T-cell (primary cell): ENCODE data around the gene DNM1L. TPM values are rescaled to one million over a fixed set of nuclear protein-coding genes. Genes with fewer than 3 reads are reported as not detected.
"Not testable (repeated sequence)": the region's sequence is repeated elsewhere in the genome, so short reads cannot be mapped to it uniquely, and the experiment has no call there.

Experiments used
- ATAC-seq, 4 experiments: fragments of 200-7000 bp in 3 of 4; fragments of 150-1000 bp in 1 of 4; cut with Tn5 transposase; replicated peaks in 1 of 4; 1 replicate in 3 of 4; 2 replicates in 1 of 4; pipeline ENCODE4 v1.10.0; 2021; ENCODE audit warnings: moderate library complexity in 3 of 4, mild to moderate bottlenecking in 2 of 4, moderate number of reproducible peaks in 1 of 4
- CTCF ChIA-PET, 2 donors: fragments of 300-600 bp; sonication (Branson Sonifier 250); formaldehyde crosslinking; loops; one replicate each; lab custom pipeline; 2022; ENCODE audit warnings: antibody characterized with exemption in 2 of 2; lab: Charles Lee
- POLR2A ChIA-PET, 2 donors: fragments of 300-600 bp; sonication (Branson Sonifier 250); formaldehyde crosslinking; loops; one replicate each; lab custom pipeline; 2022; ENCODE audit warnings: antibody characterized with exemption in 2 of 2; lab: Charles Lee
- DNase-seq, 35 experiments: peaks; one replicate each; pipeline versions ENCODE4 v3.0.0 to v3.0.0-alpha.2; 2013 to 2023
- H3K27ac ChIP-seq: one replicate; pipeline ENCODE4 v1.5.1; 2013; ENCODE audit warnings: low read length
- H3K27me3 ChIP-seq, 2 experiments: replicated peaks in 1 of 2; 1 replicate in 1 of 2; 2 replicates in 1 of 2; pipeline versions ENCODE4 v1.6.1 to v1.7.0; 2013; ENCODE audit warnings: low read length in 1 of 2, mixed read lengths in 1 of 2; ENCODE audit not compliant: control insufficient read depth in 2 of 2, insufficient read depth in 2 of 2; ENCODE audit errors: extremely low read depth in 1 of 2
- H3K36me3 ChIP-seq, 2 donors: 1 replicate in 1 of 2; 2 replicates in 1 of 2; pipeline versions ENCODE4 v1.6.1 to v1.7.0; 2013; ENCODE audit warnings: low read length in 1 of 2; ENCODE audit not compliant: control insufficient read depth in 2 of 2, insufficient read depth in 1 of 2; ENCODE audit errors: extremely low read depth in 1 of 2
- H3K4me1 ChIP-seq, 2 experiments: 1 replicate in 1 of 2; 2 replicates in 1 of 2; pipeline versions ENCODE4 v1.6.1 to v1.7.0; 2013; ENCODE audit warnings: low read length in 2 of 2, mixed read lengths in 1 of 2; ENCODE audit not compliant: insufficient read depth in 2 of 2, control insufficient read depth in 1 of 2; ENCODE audit errors: extremely low read depth in 1 of 2
- H3K4me3 ChIP-seq, 2 donors: 1 replicate in 1 of 2; 2 replicates in 1 of 2; pipeline versions ENCODE4 v1.5.1 to v1.7.0; 2013; ENCODE audit warnings: mild to moderate bottlenecking in 2 of 2, low read length in 1 of 2, moderate library complexity in 1 of 2; ENCODE audit not compliant: control insufficient read depth in 1 of 2; ENCODE audit errors: extremely low read depth in 1 of 2
- H3K9me3 ChIP-seq: 2 replicates; pipeline ENCODE4 v1.7.0; 2013
- H3K27ac Mint-ChIP-seq, 2 donors: one replicate each; pipeline ENCODE4 v1.8.0; 2020 to 2021; ENCODE audit warnings: mild to moderate bottlenecking in 2 of 2, mixed read lengths in 2 of 2
- H3K27me3 Mint-ChIP-seq, 2 donors: one replicate each; pipeline ENCODE4 v1.8.0; 2021 to 2022; ENCODE audit warnings: mixed read lengths in 2 of 2
- H3K36me3 Mint-ChIP-seq: one replicate; pipeline ENCODE4 v1.8.0; 2021; ENCODE audit warnings: mixed read lengths
- H3K4me1 Mint-ChIP-seq, 3 donors: one replicate each; pipeline ENCODE4 v1.8.0; 2020 to 2022; ENCODE audit warnings: mixed read lengths in 3 of 3, mild to moderate bottlenecking in 1 of 3
- H3K4me3 Mint-ChIP-seq, 3 donors: one replicate each; pipeline ENCODE4 v1.8.0; 2020 to 2022; ENCODE audit warnings: mild to moderate bottlenecking in 3 of 3, mixed read lengths in 3 of 3, moderate library complexity in 3 of 3
- H3K9me3 Mint-ChIP-seq, 3 donors: one replicate each; pipeline ENCODE4 v1.8.0; 2020 to 2022; ENCODE audit warnings: mixed read lengths in 3 of 3
- WGBS: methylation state at CpG from one replicate; pipeline ENCODE4 v1.1.5; 2013; ENCODE audit warnings: missing lambda C conversion rate; ENCODE audit not compliant: insufficient coverage; 5-methylcytosine and 5-hydroxymethylcytosine counted together
- total RNA-seq, 35 experiments: library from RNA in 6 of 35; stranded (reverse) in 6 of 35; fragments of 120-200 nt in 1 of 35; gene quantifications; one replicate each; pipeline versions ENCODE4 v1.2.1 to v1.2.4 and lab custom pipeline; 2013 to 2026

The DNM1L gene
- total RNA-seq, 5 donors from 2014 or later (not counting 1 experiment from before 2014, with no cell fraction given), result 44.4 to 65.9 (median 48.3) TPM

- ChIA-PET POLR2A (interaction anchor here in 1 of 2 donors (0.7 kb wide), 1 partner anchor 45 kb away, joined by 6 read pairs; no protein-coding TSS in a partner anchor), CTCF (interaction anchor here in 1 of 2 donors (0.7 to 0.9 kb wide), 2 partner anchors 8 to 10 kb away, joined by 3 read pairs; no protein-coding TSS in a partner anchor)
- WGBS, result no CpG with 5 or more reads among the region's 4 CpGs
- H3K9me3 Mint-ChIP-seq, result no peaks in the 10 kb centered on the region
- H3K36me3 Mint-ChIP-seq, result peaks cover 31% of the 10 kb centered on the region
- H3K27ac Mint-ChIP-seq, result no peak overlapping the region
- Histone ChIP-seq H3K27me3 (no peaks in the 10 kb centered on the region), H3K9me3 (no peaks in the 10 kb centered on the region), H3K36me3 (peaks cover 0 to 21% of the 10 kb centered on the region in 2 donors), H3K27ac (no peak overlapping the region), H3K4me1 (no peaks in the 10 kb centered on the region), H3K4me3 (no peak overlapping the region)
- ATAC-seq (no peak), DNase-seq (no peak)
- no peak overlapping the region for H3K4me3 Mint-ChIP-seq
- no peaks in the 10 kb centered on the region for H3K4me1 Mint-ChIP-seq
- no peaks in the 10 kb centered on the region for H3K27me3 Mint-ChIP-seq
Measured at GRCh38 chr12:32714772-32715171, 35.7 kb downstream of the DNM1L start.

- WGBS, result 100% methylated on average over 2 of the region's 2 CpGs
Measured at GRCh38 chr12:32718926-32719325, 39.8 kb downstream of the DNM1L start.

GRCh38 chr12:32725308-32725707 lies 46.2 kb downstream of the DNM1L start:
- POLR2A ChIA-PET, result interaction anchor here in 1 of 2 donors (0.6 kb wide), 1 partner anchor 21 kb away, joined by 7 read pairs; no protein-coding TSS in a partner anchor

More at GRCh38 chr12:32718926-32719325, 39.8 kb downstream of the DNM1L start:
- Histone ChIP-seq H3K9me3 (no peaks in the 10 kb centered on the region), H3K27ac (no peak overlapping the region), H3K4me1 (no peaks in the 10 kb centered on the region), H3K36me3 (peaks cover 0 to 17% of the 10 kb centered on the region in 2 donors), H3K27me3 (no peaks in the 10 kb centered on the region), H3K4me3 (no peak overlapping the region)
- CTCF ChIA-PET, result no interaction called here
- Mint-ChIP-seq H3K4me3 (no peak overlapping the region), H3K9me3 (no peaks in the 10 kb centered on the region), H3K27ac (no peak overlapping the region), H3K27me3 (no peaks in the 10 kb centered on the region), H3K4me1 (no peaks in the 10 kb centered on the region), H3K36me3 (peaks cover 20% of the 10 kb centered on the region)
- DNase-seq, result no peak
- ATAC-seq, result no peak
- POLR2A ChIA-PET, result interaction anchor here in 1 of 2 donors (0.6 kb wide), 1 partner anchor 12 kb away, joined by 3 read pairs; no protein-coding TSS in a partner anchor

GRCh38 chr12:32726286-32726685 lies 47.2 kb downstream of the DNM1L start:
- CTCF ChIA-PET, result interaction anchor here in 1 of 2 donors (0.6 kb wide), 1 partner anchor 416 kb away, joined by 5 read pairs; no protein-coding TSS in a partner anchor

More at GRCh38 chr12:32725308-32725707, 46.2 kb downstream of the DNM1L start:
- WGBS, result 100% methylated on average over 3 of the region's 3 CpGs
- H3K36me3 ChIP-seq, result peaks cover 4 to 32% of the 10 kb centered on the region in 2 donors
- not testable (repeated sequence) for H3K27ac ChIP-seq, H3K9me3 Mint-ChIP-seq, H3K4me3 Mint-ChIP-seq, H3K27me3 Mint-ChIP-seq, H3K9me3 ChIP-seq, H3K27me3 ChIP-seq, H3K4me1 ChIP-seq, H3K4me1 Mint-ChIP-seq, H3K27ac Mint-ChIP-seq, H3K4me3 ChIP-seq, DNase-seq, ATAC-seq
- CTCF ChIA-PET, result interaction anchor here in 1 of 2 donors (0.7 kb wide), 1 partner anchor 494 kb away, joined by 4 read pairs; no protein-coding TSS in a partner anchor
- H3K36me3 Mint-ChIP-seq, result peaks cover 31% of the 10 kb centered on the region

GRCh38 chr12:32727237-32727636 lies 48.1 kb downstream of the DNM1L start:
- DNase-seq, result no peak
- H3K9me3 Mint-ChIP-seq, result no peaks in the 10 kb centered on the region
- CTCF ChIA-PET, result interaction anchor here (0.7 kb wide), 2 partner anchors 17 to 361 kb away, joined by 3 to 5 read pairs; no protein-coding TSS in a partner anchor

More at GRCh38 chr12:32726286-32726685, 47.2 kb downstream of the DNM1L start:
- no peak for ATAC-seq
- no peak overlapping the region for H3K4me3 ChIP-seq
- peaks cover 4 to 39% of the 10 kb centered on the region in 2 donors for H3K36me3 ChIP-seq
- 96% methylated on average over 2 of the region's 2 CpGs for WGBS
- H3K27ac ChIP-seq, result no peak overlapping the region
- no peaks in the 10 kb centered on the region for H3K9me3 ChIP-seq
- H3K27me3 ChIP-seq, result no peaks in the 10 kb centered on the region
- Mint-ChIP-seq H3K9me3 (no peaks in the 10 kb centered on the region), H3K27me3 (no peaks in the 10 kb centered on the region), H3K36me3 (peaks cover 33% of the 10 kb centered on the region), H3K4me1 (peaks cover 0 to 2% (median 0%) of the 10 kb centered on the region in 3 donors), H3K27ac (no peak overlapping the region), H3K4me3 (no peak overlapping the region)
- no peak for DNase-seq
- no peaks in the 10 kb centered on the region for H3K4me1 ChIP-seq
- POLR2A ChIA-PET, result interaction anchor here in 1 of 2 donors (0.6 kb wide), 1 partner anchor 1296 kb away, joined by 9 read pairs; no protein-coding TSS in a partner anchor

GRCh38 chr12:32734952-32735351 lies 55.9 kb downstream of the DNM1L start:
- no CpG with 5 or more reads among the region's 1 CpG for WGBS
- no peaks in the 10 kb centered on the region for H3K9me3 ChIP-seq
- no peaks in the 10 kb centered on the region for H3K27me3 Mint-ChIP-seq
- no peak overlapping the region for H3K4me3 Mint-ChIP-seq
- no peaks in the 10 kb centered on the region for H3K27me3 ChIP-seq
- H3K4me1 ChIP-seq, result no peaks in the 10 kb centered on the region
- no peak for ATAC-seq
- H3K4me3 ChIP-seq, result no peak overlapping the region
- peak overlapping the region in 1 of 2 donors; percentile 52 for H3K27ac Mint-ChIP-seq
- H3K9me3 Mint-ChIP-seq, result no peaks in the 10 kb centered on the region
- CTCF ChIA-PET, result no interaction called here
- H3K27ac ChIP-seq, result no peak overlapping the region
- POLR2A ChIA-PET, result interaction anchor here in 1 of 2 donors (0.5 kb wide), 1 partner anchor 1287 kb away, joined by 3 read pairs; no protein-coding TSS in a partner anchor
- peaks cover under 1 to 47% of the 10 kb centered on the region in 2 donors for H3K36me3 ChIP-seq
- no peak for DNase-seq
- peaks cover 3 to 8% (median 7%) of the 10 kb centered on the region in 3 donors for H3K4me1 Mint-ChIP-seq
- H3K36me3 Mint-ChIP-seq, result peaks cover 37% of the 10 kb centered on the region

More at GRCh38 chr12:32727237-32727636, 48.1 kb downstream of the DNM1L start:
- Mint-ChIP-seq H3K36me3 (peaks cover 35% of the 10 kb centered on the region), H3K27me3 (no peaks in the 10 kb centered on the region), H3K4me1 (peaks cover 0 to 2% (median 0%) of the 10 kb centered on the region in 3 donors), H3K4me3 (no peak overlapping the region), H3K27ac (peak overlapping the region in 1 of 2 donors; percentile 13)
- no peak for ATAC-seq
- Histone ChIP-seq H3K27me3 (no peaks in the 10 kb centered on the region), H3K27ac (no peak overlapping the region), H3K9me3 (no peaks in the 10 kb centered on the region), H3K4me3 (no peak overlapping the region), H3K36me3 (peaks cover 4 to 40% of the 10 kb centered on the region in 2 donors), H3K4me1 (no peaks in the 10 kb centered on the region)
- POLR2A ChIA-PET, result no interaction called here
- WGBS, result 67% methylated on average over 1 of the region's 3 CpGs
